Choroid plexus epithelial cell (primary cell): ENCODE measurements around the gene SYCP2.

Source experiments
- DNase-seq: peaks from one replicate; pipeline ENCODE4 v3.0.0-alpha.2; 2010; ENCODE audit warnings: low read depth
- H3K4me3 ChIP-seq: 2 replicates; pipeline ENCODE4 v1.5.1; 2011; ENCODE audit warnings: low read depth, mild to moderate bottlenecking, control low read depth, low read length, moderate library complexity
- CTCF ChIP-seq: conservative IDR thresholded peaks from 2 replicates; pipeline ENCODE4 v1.5.1; 2011; ENCODE audit warnings: low read depth, mild to moderate bottlenecking, control low read depth, inconsistent platforms, low read length, moderate library complexity

SYCP2 gene

GRCh38 chr20:59938696-59939051 is 5.2 kb upstream of the SYCP2 start:
- DNase-seq, result peak; percentile 5
- no peak for TF ChIP-seq CTCF
- no peak overlapping the region for H3K4me3 ChIP-seq

DNA sequence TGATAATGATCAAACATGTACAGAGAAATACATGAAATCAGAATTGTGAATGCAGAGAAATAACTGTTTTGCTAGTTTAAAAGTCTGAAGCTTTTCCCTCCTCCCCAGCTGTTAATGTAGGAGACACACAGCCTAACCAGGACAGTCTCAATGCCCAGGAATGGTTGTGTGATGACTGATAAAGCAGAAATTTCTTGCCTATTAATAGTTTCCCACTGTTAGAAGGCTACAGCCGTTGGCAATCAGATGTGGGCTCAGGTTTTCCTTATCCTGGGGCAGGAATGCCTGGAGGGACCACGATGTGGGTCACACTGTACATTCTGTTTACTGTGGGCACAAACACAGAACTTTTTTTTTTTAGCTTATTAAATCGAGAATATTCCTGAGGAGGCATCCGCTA is 4.8 kb upstream of the SYCP2 start:
- H3K4me3 ChIP-seq, result no peak overlapping the region
- peak; percentile 10 for DNase-seq
- no peak for TF ChIP-seq CTCF

GRCh38 chr20:59937150-59937549 is 3.7 kb upstream of the SYCP2 start:
- no peak for TF ChIP-seq CTCF
- DNase-seq, result no peak
- no peak overlapping the region for H3K4me3 ChIP-seq

DNA sequence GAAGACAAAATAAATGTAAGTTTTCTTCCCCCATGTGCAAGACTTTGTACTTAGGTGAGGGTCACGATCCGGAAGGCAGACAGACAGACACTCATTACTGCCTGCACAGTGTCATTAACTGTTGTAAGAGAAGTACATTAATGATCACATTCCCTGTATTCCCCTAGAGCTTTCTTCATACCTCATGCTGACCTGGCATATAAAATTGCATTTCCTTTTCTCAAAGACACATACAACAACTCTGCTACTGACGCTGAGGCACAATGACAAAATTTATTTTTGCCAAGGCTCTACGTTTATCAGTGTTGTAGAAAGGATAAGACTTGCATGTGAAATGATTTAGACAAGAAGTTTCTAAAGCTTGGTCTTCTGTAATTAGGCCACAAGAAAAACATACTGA is 3.0 kb upstream of the SYCP2 start:
- no peak for TF ChIP-seq CTCF

DNA sequence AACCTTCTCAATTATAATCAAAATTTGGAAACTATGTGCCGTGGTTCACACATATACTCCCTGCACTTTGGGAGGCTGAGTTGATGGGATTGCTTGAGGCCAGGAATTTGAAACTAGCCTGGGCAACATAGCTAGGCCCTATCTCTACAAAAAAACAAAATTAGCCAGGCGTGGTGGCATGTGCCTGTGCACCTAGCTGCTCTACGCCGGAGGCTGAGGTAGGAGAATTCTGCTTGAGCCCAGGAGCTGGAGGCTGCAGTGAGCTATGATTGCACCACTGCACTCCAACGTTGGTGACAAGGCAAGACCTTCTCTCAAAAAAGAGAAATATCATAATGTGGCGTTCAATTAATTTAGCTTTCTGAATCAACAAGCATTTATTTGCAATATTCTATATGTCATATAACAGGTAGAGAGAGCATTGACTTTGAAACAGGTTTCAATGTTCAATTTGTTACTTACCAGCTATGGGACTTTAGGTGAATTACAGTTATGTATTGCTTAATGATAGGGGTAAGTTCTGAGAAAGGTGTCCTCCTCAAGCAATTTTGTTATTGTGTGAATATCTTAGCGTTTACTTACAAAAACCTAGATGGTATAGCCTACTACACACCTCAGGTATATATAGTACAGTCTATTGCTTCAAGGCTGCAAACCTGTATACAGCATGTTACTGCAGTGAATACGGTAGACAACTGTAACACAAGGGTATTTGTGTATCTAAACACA is 2.2 kb upstream of the SYCP2 start:
- DNase-seq, result no peak
- H3K4me3 ChIP-seq, result no peak overlapping the region
- TF ChIP-seq CTCF, result no peak

More for the DNA sequence above, 3.0 kb upstream of the SYCP2 start:
- no peak for DNase-seq
- H3K4me3 ChIP-seq, result no peak overlapping the region

DNA sequence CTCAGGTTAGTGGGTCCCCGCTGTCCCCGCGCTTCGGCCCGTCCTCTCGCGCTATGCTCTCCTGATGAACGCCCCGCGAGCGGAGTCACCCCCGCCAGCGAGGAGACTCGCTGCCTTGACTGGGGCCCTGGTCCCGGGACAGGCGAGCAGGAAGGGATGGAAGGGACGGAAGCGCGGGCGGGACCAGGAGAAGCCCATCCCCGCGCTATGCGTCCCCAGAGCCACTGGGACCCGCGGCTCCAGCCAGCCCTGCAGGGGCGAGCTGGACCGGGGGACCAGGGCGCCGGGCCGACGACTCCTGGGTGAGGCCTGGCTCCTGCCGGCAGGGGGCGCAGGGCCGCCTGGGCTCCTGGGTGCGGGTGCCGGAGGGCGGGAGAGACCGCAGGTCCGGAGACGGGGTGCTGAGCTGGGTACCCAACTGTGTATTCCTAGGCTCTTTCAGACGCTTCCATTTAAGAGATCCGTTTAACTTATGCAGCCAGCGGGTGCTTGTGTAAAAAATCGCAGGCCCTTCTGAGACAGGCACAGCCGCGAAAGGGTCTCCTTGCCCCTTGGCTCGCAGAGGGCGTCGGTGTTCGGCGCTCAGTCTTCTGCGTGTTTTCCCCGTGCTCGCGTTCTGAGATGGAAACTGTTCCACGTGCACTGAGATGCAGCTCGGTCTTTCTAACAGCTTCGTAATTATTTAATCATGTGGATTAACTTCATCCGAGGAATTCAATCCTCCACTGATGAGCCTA is 580 bp upstream of the SYCP2 start:
- peak; percentile 69 for DNase-seq
- peak; percentile 70 for TF ChIP-seq CTCF
- H3K4me3 ChIP-seq, result peak overlapping the region; percentile 67

DNA sequence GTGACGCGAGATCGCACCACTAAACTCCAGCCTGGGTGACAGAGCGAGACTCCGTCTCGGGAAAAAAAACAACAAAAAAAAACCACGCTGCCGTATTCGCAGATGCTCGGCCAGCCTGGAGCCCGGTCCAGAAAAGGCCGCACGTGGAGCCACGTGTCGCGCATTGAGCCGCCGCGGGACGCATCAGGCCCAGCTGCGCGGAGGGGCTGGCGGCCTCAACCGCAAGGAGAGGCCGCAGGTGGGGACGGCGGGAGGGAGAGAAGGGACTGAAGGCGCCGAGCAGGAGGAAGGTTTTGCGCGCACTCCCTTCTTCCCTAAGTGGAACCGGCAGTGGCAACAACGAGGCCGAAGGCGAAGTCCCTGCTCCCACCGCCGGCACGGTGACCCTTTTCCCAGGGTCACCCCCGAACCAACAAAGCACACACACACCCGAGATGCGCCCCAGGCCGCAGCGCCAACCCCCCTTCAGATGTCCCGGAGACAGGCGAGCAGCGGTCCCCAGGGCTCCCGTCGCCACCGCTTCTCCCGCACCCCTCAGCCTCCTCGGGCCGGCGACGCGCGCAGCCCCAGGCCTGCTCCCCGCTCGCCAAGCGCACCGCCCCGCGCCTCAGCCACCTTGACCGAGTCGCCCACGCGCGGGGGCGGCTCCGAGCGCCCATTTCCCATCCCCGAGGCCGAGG is 681 bp downstream of the SYCP2 start:
- TF ChIP-seq CTCF, result no peak
- no peak overlapping the region for H3K4me3 ChIP-seq
- DNase-seq, result no peak
